GM21423 (cell line): ENCODE results near the gene CALML3.

ENCODE experiments used
- ATAC-seq: cut with Tn5 transposase; IDR thresholded peaks from one replicate; pipeline ENCODE4 v1.9.1; 2021; ENCODE audit warnings: mild to moderate bottlenecking, moderate library complexity; ENCODE audit not compliant: unreplicated experiment

Gene CALML3

DNA sequence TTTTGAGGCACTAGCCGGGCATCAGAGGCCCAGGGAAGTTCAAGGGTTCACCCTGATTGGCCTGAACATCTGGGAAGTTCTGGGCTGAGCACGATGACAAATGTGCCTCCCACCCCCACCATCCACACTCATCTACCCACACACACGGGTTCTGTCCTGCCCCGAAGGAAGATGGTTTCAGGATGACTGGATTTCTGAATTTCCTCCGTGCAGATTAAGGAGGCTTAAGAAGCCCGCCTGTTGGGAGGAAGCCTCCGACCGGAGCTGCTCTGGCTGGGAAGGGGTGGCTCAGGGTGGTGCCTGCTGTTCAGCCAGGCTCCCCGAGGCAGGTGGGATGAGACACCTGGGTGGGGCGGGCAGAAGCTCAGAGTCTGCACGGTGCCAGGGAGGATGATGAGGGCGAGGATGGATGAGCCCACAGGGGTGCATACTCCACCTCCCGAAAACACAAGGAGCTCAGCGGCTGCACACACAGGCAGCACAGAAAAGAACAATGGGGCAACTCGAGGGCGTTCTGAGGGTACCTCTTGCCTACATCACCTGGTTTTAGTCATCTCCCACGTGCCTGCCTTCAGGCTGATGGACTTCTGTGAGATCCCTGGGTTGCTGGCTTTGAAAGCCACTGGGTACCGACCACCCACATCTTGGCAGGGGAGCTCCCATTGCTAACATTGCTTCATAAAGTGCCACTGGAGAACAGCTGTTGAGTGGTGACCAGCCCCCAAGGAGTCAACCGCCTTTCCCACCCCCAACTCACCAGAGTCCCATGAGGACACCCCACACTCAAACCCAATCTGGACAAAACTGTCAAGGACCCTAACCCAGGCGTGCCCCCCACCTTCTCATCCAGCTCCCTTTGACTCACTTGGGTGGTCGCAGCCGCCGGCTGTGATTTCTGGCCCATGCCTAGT, 41.2 kb downstream of the CALML3 start:
- no peak for ATAC-seq

DNA sequence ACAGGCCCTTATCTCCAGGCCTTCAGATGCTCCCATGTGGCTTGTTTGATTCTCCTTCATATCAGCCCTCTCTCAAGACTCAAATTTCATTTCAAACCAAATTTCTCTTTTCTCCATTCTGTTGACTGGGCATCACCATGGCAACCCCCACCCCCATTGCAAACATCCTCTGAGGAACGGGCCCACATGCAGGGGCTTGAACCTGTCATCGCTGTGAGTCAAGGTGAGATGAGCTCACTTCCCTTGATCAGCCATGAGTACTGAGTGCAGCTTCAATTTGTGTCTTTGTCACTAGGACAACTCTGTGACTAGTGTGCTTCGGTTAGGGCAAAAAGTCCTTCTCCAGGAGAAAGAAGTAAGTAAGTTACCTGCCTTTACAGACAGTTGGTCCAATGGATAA, 41.9 kb downstream of the CALML3 start:
- ATAC-seq: no peak

- ATAC-seq: no peak
These were observed 42.7 kb downstream of the CALML3 start for GRCh38 chr10:5567477-5567876.

DNA sequence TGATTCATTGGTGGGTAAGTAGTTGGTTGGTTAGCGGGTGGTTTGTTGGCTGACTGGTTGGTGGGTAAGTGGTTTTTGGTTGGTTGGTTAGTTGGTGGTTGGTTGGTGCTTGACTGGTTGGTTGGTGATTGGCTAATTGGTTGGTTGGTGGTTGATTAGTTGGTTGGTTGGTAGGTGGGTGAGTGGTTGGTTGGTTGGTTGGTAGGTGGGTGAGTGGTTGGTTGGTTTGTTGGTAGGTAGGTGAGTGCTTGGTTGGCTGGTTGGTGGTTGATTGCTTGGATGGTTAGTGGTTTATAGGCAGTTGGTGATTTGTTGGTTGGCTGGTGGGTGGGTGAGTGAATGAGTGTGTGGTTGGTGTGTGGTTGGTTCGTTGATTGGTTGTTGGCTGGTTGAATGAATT, 44.2 kb downstream of the CALML3 start:
- ATAC-seq: no peak

DNA sequence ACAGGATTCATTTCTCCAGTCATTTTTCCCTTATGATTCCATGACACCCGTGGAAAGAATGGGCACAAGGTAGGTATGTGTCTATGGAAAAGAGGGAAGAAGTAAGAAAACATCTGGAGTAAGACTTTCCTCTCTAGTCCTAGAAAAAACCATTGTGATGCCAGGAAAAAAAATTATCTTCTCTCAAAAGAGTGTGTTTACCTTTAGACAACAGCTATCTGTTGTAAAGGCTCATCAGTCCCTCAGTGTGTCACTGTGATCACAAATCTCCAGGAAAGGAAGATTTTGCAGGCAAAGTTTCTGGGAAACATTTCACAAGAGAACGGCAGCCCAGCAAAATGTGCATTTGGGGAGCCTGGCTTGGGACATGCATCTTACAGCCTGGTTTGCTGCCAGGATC, 44.8 kb downstream of the CALML3 start:
- no peak for ATAC-seq

DNA sequence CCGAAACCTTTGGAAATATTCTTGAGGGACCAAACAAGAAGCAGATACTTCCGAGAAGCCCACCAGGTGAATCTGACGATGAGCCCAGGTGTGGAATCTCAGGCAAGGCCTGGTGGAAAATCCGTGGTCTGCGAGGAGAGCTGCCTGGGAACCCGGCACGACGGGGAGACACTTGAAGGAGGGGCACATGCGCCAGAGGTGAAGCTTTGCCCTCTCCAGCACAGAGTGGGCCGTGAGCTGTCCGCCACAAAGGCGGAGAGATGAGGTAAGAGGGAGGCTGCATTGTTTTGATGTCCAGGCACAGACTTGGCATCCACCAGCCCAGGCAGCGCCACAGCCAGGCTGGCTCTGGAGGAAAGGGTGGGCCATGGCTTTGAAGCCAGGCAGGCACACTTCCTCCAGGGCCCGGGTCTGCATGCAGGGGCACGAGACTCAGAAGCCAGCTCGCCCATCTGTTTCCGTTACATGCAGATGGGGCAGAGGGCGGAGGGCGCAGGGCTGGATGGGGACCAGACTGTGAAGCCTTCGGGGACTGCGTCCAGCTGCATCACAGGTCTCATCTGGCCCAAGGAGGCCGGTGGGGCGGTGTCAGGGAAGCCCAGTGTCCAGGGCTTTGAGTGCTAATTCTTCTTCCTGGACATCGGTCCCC, 45.4 kb downstream of the CALML3 start:
- no peak for ATAC-seq

- ATAC-seq: no peak
These were observed 46.4 kb downstream of the CALML3 start for GRCh38 chr10:5570979-5571810.

GRCh38 chr10:5571826-5572225, 47.1 kb downstream of the CALML3 start:
- no peak for ATAC-seq

GRCh38 chr10:5573319-5573950, 48.7 kb downstream of the CALML3 start:
- no peak for ATAC-seq

DNA sequence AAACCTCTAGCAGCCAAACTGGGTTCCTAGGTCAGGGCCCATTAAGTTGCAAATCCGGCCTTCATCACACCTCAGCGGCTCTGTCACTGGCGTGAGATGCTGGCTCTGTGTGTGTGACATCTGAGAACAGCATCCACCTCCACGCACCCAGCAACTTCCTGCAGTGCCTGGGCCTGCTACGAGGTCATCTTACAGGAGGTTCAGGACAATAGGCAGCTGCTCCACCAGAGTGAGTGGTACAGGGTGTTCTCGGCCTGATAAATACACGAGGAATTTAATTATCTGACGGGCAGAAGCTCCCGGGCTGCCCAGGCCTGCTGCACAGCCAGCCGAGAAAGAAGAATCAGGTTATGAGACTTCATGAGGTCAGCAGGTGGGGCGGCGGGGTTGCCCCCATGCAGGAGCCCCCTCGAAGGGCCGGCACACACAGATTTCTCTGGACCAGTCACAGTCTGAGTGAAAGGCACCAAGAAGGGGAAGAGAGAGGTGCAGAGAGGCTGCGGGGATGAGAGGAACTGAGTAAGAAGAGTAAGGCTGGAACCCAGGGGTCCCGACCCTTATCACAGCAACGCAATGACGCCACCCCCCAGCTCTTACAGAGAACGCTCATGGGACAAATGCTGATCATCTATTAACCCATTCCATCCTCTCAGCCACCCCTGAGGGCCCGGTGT, 49.3 kb downstream of the CALML3 start:
- ATAC-seq: no peak

- no peak for ATAC-seq
These were observed 49.9 kb downstream of the CALML3 start for GRCh38 chr10:5574642-5575131.

DNA sequence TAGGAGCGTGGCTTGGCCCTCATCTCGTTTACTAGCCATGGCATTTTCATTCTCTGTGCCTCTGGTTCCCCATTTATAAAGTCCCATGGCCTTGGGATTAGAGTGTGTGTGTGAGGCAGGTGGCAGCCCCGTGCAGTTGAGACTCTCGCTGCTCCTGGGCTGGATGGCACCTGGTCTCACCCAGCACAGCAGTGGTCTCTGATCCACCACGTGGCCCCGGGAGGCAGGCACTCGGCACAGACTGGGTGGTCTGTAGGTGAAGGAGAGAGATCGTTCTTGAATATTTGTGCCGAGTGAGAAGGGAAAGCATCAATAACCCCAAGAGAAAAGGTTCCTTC, 50.4 kb downstream of the CALML3 start:
- no peak for ATAC-seq

DNA sequence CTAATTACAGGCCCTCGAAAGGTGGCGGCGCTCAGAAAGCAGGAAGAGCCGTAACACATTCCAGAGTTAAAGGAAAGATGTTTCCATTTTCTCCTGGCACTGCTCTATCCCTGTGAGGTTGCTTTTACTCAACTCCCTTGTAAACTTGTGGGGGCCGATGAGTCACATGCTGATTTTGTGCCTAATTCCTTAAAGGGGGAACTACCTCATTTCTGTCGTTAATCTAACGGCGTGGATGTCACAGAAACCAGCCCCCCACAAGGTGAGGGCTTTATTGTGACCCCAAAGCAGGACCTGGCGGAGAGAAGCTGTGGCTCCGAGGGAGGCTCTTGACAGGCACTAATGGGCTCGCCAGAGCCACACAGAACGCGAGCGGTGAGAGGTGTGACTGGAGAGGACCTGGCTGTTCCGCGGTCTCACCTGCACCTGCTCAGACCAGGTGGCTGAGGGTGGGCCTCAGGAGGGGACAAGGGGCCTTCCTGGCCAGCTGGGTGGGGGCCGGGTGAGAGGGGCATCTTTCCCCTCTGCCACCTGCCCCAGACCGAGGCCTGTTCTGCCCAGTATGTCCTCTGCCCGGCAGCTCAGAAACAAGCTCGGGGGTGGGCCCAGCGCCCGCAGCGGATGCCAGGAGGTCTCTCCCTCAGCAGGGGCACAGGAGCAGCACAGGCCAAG, 50.9 kb downstream of the CALML3 start:
- no peak for ATAC-seq

GRCh38 chr10:5576154-5576748, 51.5 kb downstream of the CALML3 start:
- no peak for ATAC-seq
